Suprapubic skin (tissue), 4 donors: ENCODE results near the gene CST11. TPM values are rescaled to one million over a fixed set of nuclear protein-coding genes. Genes with fewer than 3 reads are reported as not detected.

Experiments
- DNase-seq, 2 donors: peaks; one replicate each; pipeline ENCODE4 v3.0.0-alpha.2; 2019; ENCODE audit warnings: low spot score in 2 of 2
- H3K27ac ChIP-seq: fragments of 200-600 bp; sonication (generic); one replicate; pipeline ENCODE4 v1.5.1; 2019
- H3K27me3 ChIP-seq: fragments of 200-600 bp; sonication (generic); one replicate; pipeline ENCODE4 v1.5.1; 2019
- H3K36me3 ChIP-seq: fragments of 200-600 bp; sonication (generic); one replicate; pipeline ENCODE4 v1.5.1; 2019
- H3K4me1 ChIP-seq: fragments of 200-600 bp; sonication (generic); one replicate; pipeline ENCODE4 v1.5.1; 2019
- H3K4me3 ChIP-seq: fragments of 200-600 bp; sonication (generic); one replicate; pipeline ENCODE4 v1.5.1; 2019; ENCODE audit warnings: mild to moderate bottlenecking
- H3K9me3 ChIP-seq: fragments of 200-600 bp; sonication (generic); one replicate; pipeline ENCODE4 v1.5.1; 2019
- EP300 ChIP-seq: sonication (generic); formaldehyde crosslinking; IDR thresholded peaks from one replicate; pipeline ENCODE4 v1.6.1; 2017; ENCODE audit warnings: antibody characterized with exemption
- POLR2A ChIP-seq, 2 donors: fragments of 450-650 bp; IDR thresholded peaks; one replicate each; pipeline ENCODE4 v1.6.1; 2017; ENCODE audit warnings: antibody characterized with exemption in 2 of 2, mild to moderate bottlenecking in 2 of 2, moderate library complexity in 2 of 2
- POLR2AphosphoS5 ChIP-seq, 3 donors: sonication (generic); formaldehyde crosslinking; IDR thresholded peaks; one replicate each; pipeline ENCODE4 v1.6.1; 2017; ENCODE audit warnings: antibody characterized with exemption in 3 of 3
- WGBS: methylation state at CpG from one replicate; pipeline ENCODE4 v1.1.5; 2018; 5-methylcytosine and 5-hydroxymethylcytosine counted together
- total RNA-seq, 4 donors: library from RNA; depleted of rRNA; stranded (reverse); fragments of >200 nt; gene quantifications; one replicate each; pipeline ENCODE4 v1.1.0, GENCODE V29; 2016
- TF ChIP-seq, protein P1 (sequence below), 2 donors: fragments of 200-600 bp in 1 of 2; fragments of 450-650 bp in 1 of 2; sonication (generic) in 1 of 2; IDR thresholded peaks; one replicate each; pipeline ENCODE4 v1.5.1; 2016 to 2019; ENCODE audit warnings: antibody characterized with exemption in 2 of 2, mild to moderate bottlenecking in 1 of 2, moderate library complexity in 1 of 2

CST11 gene
- total RNA-seq, 4 donors from 2014 or later: not detected

DNA sequence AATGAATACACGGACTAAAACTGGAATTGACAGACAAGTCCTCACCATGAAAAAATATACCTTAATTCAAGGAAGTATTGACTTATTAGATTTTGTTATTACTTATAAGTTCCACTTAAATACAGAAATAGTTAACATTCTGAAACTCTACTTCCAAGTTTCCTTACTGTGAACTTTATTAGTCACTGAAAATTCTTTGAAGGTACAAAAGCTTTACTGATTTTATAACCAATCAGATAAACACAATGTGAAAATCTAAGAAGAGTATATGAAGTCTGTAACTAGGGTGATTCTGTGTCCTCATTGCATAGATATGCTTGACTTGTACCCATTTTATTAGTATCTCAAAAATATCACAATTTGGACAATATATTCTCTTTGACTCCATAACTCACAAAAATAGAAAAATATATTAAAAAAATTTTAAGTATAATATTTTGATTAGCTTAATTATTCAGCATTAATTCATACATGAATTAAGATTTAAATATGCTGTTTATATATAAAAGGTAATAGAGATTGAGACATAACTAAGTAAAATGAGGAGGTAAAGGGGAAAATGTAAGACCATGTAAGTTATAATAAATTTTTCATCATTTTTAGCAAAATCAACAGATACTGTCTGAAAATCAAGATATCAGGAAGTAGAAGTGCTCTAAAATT lies 38.0 kb downstream of the CST11 start:
- H3K27me3 ChIP-seq: no peaks in the 10 kb centered on the region
- no peaks in the 10 kb centered on the region for H3K36me3 ChIP-seq
- no peak for DNase-seq
- H3K4me3 ChIP-seq: no peak overlapping the region
- 76% methylated on average over 1 of the region's 1 CpG for WGBS
- TF ChIP-seq POLR2A (IDR thresholded peaks at IDR 0.05): no peak
- no peak for TF ChIP-seq EP300
- TF ChIP-seq, protein P1, sequence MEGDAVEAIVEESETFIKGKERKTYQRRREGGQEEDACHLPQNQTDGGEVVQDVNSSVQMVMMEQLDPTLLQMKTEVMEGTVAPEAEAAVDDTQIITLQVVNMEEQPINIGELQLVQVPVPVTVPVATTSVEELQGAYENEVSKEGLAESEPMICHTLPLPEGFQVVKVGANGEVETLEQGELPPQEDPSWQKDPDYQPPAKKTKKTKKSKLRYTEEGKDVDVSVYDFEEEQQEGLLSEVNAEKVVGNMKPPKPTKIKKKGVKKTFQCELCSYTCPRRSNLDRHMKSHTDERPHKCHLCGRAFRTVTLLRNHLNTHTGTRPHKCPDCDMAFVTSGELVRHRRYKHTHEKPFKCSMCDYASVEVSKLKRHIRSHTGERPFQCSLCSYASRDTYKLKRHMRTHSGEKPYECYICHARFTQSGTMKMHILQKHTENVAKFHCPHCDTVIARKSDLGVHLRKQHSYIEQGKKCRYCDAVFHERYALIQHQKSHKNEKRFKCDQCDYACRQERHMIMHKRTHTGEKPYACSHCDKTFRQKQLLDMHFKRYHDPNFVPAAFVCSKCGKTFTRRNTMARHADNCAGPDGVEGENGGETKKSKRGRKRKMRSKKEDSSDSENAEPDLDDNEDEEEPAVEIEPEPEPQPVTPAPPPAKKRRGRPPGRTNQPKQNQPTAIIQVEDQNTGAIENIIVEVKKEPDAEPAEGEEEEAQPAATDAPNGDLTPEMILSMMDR (IDR thresholded peaks at IDR 0.05): no peak
- no peak for TF ChIP-seq POLR2AphosphoS5 (IDR thresholded peaks at IDR 0.05)
- H3K4me1 ChIP-seq: peaks cover 38% of the 10 kb centered on the region
- H3K9me3 ChIP-seq: no peaks in the 10 kb centered on the region
- no peak overlapping the region for H3K27ac ChIP-seq

DNA sequence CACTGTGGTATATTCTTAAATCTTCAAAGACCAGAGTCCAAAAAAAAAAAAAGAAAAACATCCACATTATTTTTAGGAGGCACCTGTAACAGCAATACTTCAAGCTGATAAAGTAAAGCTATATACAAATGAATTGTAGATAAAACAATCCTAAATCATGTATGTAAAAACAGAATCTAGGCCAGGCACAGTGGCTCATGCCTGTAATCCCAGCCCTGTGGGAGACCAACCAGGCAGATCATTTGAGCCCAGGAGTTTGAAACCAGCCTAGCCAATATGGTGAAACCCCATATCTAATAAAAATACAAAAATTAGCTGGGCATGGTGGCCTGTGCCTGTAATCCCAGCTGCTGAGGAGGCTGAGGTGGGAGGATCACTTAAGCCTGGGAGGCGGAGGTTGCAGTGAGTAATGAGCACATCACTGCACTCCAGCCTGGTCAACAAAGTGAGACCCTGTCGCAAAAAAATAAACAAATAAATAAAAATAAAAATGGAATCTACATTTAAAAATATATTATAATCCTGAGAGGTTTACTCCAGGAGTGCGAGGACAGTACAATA lies 38.7 kb downstream of the CST11 start:
- no peak for DNase-seq
- whole genome bisulfite sequencing: 86% methylated on average over 3 of the region's 3 CpGs

DNA sequence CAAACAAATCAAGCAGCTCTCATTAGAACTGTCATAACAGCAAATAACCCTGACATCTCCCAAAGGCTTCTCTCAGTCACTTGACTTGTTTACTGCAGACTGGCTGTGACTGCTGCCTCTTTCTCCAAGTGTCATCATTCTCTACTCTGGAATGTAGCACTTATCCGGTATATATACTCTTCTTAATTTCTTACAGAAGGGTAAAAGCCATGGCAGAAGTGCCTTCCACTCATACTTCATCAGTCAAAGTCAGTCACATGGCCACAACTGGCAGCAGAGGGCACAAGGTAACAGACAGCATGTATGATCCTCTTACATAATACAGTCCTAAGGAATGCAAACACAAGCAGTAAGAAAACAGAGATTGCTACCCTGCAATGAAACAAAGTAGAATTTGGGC lies 40.6 kb downstream of the CST11 start:
- Histone ChIP-seq H3K4me1 (peaks cover 14% of the 10 kb centered on the region), H3K27ac (no peak overlapping the region), H3K27me3 (no peaks in the 10 kb centered on the region), H3K36me3 (no peaks in the 10 kb centered on the region), H3K9me3 (no peaks in the 10 kb centered on the region), H3K4me3 (no peak overlapping the region)
- 26% methylated on average over 1 of the region's 1 CpG for WGBS
- DNase-seq: no peak
- TF ChIP-seq POLR2A (IDR thresholded peaks at IDR 0.05): no peak

More for the DNA sequence above, 38.7 kb downstream of the CST11 start:
- H3K4me1 ChIP-seq: peaks cover 31% of the 10 kb centered on the region
- no peak overlapping the region for H3K4me3 ChIP-seq
- H3K9me3 ChIP-seq: no peaks in the 10 kb centered on the region
- no peak for TF ChIP-seq EP300
- no peak for TF ChIP-seq POLR2A (IDR thresholded peaks at IDR 0.05)
- TF ChIP-seq, protein P1 (IDR thresholded peaks at IDR 0.05): no peak
- TF ChIP-seq POLR2AphosphoS5 (IDR thresholded peaks at IDR 0.05): no peak
- no peak overlapping the region for H3K27ac ChIP-seq
- no peaks in the 10 kb centered on the region for H3K27me3 ChIP-seq
- no peaks in the 10 kb centered on the region for H3K36me3 ChIP-seq

DNA sequence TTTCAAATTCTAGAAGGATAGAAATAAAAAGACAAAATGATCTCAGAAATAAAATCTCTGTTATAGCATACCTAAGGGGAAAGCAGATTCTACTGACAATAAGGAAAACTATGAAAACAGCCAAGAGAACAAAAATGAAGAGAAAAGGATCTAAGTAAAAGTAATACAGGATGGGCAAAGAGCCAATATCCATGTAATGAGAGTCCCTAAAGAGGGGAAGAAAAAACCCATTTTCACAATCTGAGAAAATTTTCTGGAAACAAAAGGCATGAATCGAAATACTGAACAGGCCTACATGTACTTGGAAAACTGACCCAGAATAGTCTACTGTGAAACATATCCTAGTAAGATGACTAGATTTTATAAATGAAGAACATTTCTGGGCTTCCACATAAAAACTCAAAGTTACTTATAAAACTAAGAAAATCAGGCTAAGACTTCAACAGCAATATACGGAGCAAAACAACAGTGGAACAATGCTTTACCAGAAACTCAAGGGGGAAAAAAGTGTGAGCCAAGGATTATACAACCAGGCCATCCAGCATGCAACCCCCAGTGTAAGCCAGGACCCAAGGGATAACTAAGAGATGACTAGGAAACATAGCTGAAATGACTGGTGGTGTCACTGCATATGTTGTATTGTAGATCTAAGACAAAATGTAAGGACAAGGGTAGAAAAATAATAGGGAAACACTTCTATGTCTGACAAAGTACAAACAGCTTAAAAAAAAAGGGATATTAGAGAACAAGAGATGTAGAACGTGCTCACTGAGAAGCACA lies 41.6 kb downstream of the CST11 start:
- no peaks in the 10 kb centered on the region for H3K36me3 ChIP-seq
- WGBS: 82% methylated on average over 3 of the region's 3 CpGs
- H3K9me3 ChIP-seq: no peaks in the 10 kb centered on the region
- DNase-seq: no peak
- H3K27ac ChIP-seq: no peak overlapping the region
- TF ChIP-seq, protein P1 (IDR thresholded peaks at IDR 0.05): no peak
- no peak for TF ChIP-seq EP300
- no peak for TF ChIP-seq POLR2AphosphoS5 (IDR thresholded peaks at IDR 0.05)
- no peak for TF ChIP-seq POLR2A (IDR thresholded peaks at IDR 0.05)
- H3K27me3 ChIP-seq: no peaks in the 10 kb centered on the region
- H3K4me1 ChIP-seq: peaks cover 10% of the 10 kb centered on the region
- H3K4me3 ChIP-seq: no peak overlapping the region

DNA sequence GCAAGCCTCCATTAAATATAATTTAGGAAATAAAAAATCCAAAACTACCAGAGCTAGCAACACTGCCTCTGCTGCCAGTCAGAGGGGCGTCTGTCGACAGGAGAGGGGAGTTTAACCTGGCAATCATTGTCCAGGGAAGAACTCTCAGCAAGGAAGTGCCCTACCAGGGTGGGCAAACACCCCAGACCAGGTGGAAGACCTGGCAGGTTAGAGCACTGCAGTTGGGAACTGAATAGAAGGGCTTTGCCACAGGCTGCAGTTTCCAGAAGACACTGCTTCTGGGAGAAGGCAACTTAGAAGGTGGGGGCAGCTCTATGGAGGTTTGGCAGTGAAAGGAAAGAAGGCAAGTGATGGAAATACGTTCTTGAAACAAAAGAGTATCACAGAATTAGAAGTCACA lies 42.9 kb downstream of the CST11 start:
- no peak overlapping the region for H3K4me3 ChIP-seq
- H3K36me3 ChIP-seq: no peaks in the 10 kb centered on the region
- peaks cover 6% of the 10 kb centered on the region for H3K4me1 ChIP-seq
- H3K27me3 ChIP-seq: no peaks in the 10 kb centered on the region
- 95% methylated on average over 3 of the region's 3 CpGs for WGBS
- no peaks in the 10 kb centered on the region for H3K9me3 ChIP-seq
- TF ChIP-seq POLR2AphosphoS5 (IDR thresholded peaks at IDR 0.05): no peak
- TF ChIP-seq EP300: no peak
- no peak for TF ChIP-seq POLR2A (IDR thresholded peaks at IDR 0.05)
- TF ChIP-seq, protein P1 (IDR thresholded peaks at IDR 0.05): no peak
- H3K27ac ChIP-seq: no peak overlapping the region
- no peak for DNase-seq
